A549 (cell line): ENCODE measurements around the gene SLC16A7. TPM values are rescaled to one million over a fixed set of nuclear protein-coding genes. Genes with fewer than 3 reads are reported as not detected.

Experiments used
- ATAC-seq, 2 experiments: fragments of 200-7000 bp in 1 of 2; fragments of >200 bp in 1 of 2; cut with Nextera tagmentation in 1 of 2; cut with Tn5 transposase in 1 of 2; 3 replicates each; pipeline versions ENCODE4 v1.8.0 to v1.9.1; 2018 to 2020; ENCODE audit warnings: mild to moderate bottlenecking in 1 of 2, moderate library complexity in 1 of 2
- CTCF ChIA-PET: fragments of 300-600 bp; sonication (Branson Sonifier 250); formaldehyde crosslinking; extraction: SDS; loops from one replicate; lab custom pipeline; 2021; ENCODE audit warnings: antibody characterized with exemption, inconsistent platforms; lab: Yijun Ruan, JAX
- POLR2A ChIA-PET: fragments of 350-600 bp; formaldehyde crosslinking; extraction: SDS; loops from one replicate; lab custom pipeline; 2021; ENCODE audit warnings: antibody characterized with exemption, inconsistent platforms; lab: Yijun Ruan, JAX
- DNase-seq, 2 experiments: peaks; one replicate each; pipeline versions ENCODE4 v3.0.0 to v3.0.0-alpha.2; 2011 to 2016; ENCODE audit warnings: low read depth in 1 of 2, low spot score in 1 of 2
- FAIRE-seq: peaks from 2 replicates; lab custom pipeline; 2011; peaks lifted over from hg19 to GRCh38; lab: Jason Lieb, UNC
- H3K27ac ChIP-seq, 2 experiments: fragments of >200 bp; sonication (Bioruptor Twin); formaldehyde crosslinking; 3 replicates each; pipeline ENCODE4 v1.5.1; 2016 to 2017
- H3K4me1 ChIP-seq: fragments of >200 bp; sonication (Bioruptor Twin); formaldehyde crosslinking; 3 replicates; pipeline ENCODE4 v1.6.1; 2016
- H3K4me2 ChIP-seq: fragments of >200 bp; sonication (Bioruptor Twin); formaldehyde crosslinking; 3 replicates; pipeline ENCODE4 v1.6.1; 2016
- H3K4me3 ChIP-seq: fragments of >200 bp; sonication (Bioruptor Twin); formaldehyde crosslinking; 3 replicates; pipeline ENCODE4 v1.5.1; 2016
- H3K9me3 ChIP-seq: fragments of >200 bp; sonication (Bioruptor Twin); formaldehyde crosslinking; 3 replicates; pipeline ENCODE4 v1.6.1; 2016
- CEBPB ChIP-seq, 2 experiments: fragments of >200 bp in 1 of 2; sonication (Bioruptor Twin) in 1 of 2; formaldehyde crosslinking in 1 of 2; IDR thresholded peaks; 2 replicates each; pipeline ENCODE4 v1.6.1; 2012 to 2016
- CHD2 ChIP-seq: fragments of 150-350 bp; IDR thresholded peaks from 2 replicates; pipeline ENCODE4 v1.6.1; 2014; ENCODE audit warnings: low read length; ENCODE audit not compliant: partially characterized antibody
- E2F6 ChIP-seq: IDR thresholded peaks from 2 replicates; pipeline ENCODE4 v1.6.1; 2012; ENCODE audit warnings: low read depth, borderline replicate concordance
- ESRRA ChIP-seq: fragments of 150-350 bp; IDR thresholded peaks from 2 replicates; pipeline ENCODE4 v1.6.1; 2014; ENCODE audit warnings: mild to moderate bottlenecking, low read length, borderline replicate concordance
- FOSB ChIP-seq: fragments of 250-450 bp; sonication (Bioruptor Pico); IDR thresholded peaks from 2 replicates; pipeline ENCODE4 v1.5.0; 2020; ENCODE audit warnings: mild to moderate bottlenecking, moderate library complexity
- FOXS1 ChIP-seq: fragments of 250-450 bp; sonication (Bioruptor Pico); IDR thresholded peaks from 2 replicates; pipeline ENCODE4 v1.5.0; 2020; ENCODE audit warnings: mild to moderate bottlenecking, moderate library complexity
- GATA3 ChIP-seq: IDR thresholded peaks from 2 replicates; pipeline ENCODE4 v1.6.1; 2012; ENCODE audit warnings: borderline replicate concordance
- HEYL ChIP-seq: fragments of 250-450 bp; sonication (Bioruptor Pico); IDR thresholded peaks from 2 replicates; pipeline ENCODE4 v1.8.0; 2021; ENCODE audit warnings: mild to moderate bottlenecking, moderate library complexity
- HOXA7 ChIP-seq: fragments of 250-450 bp; sonication (Bioruptor Pico); IDR thresholded peaks from 2 replicates; pipeline ENCODE4 v1.5.0; 2020; ENCODE audit warnings: mild to moderate bottlenecking, moderate library complexity
- JUNB ChIP-seq: fragments of >200 bp; sonication (Bioruptor Twin); formaldehyde crosslinking; IDR thresholded peaks from 2 replicates; pipeline ENCODE4 v1.6.1; 2016
- KDM1A ChIP-seq: fragments of 200-600 bp; sonication (generic); IDR thresholded peaks from 2 replicates; pipeline ENCODE4 v1.6.1; 2016; ENCODE audit warnings: low read depth, mild to moderate bottlenecking
- MAX ChIP-seq: IDR thresholded peaks from 2 replicates; pipeline ENCODE4 v1.6.1; 2012
- MYC ChIP-seq: IDR thresholded peaks from 2 replicates; pipeline ENCODE4 v1.6.1; 2012; ENCODE audit warnings: mild to moderate bottlenecking, inconsistent platforms, low read length, improper control_type of control experiment, borderline replicate concordance
- POLR2AphosphoS2 ChIP-seq: conservative IDR thresholded peaks from 2 replicates; pipeline ENCODE4 v1.6.1; 2012; ENCODE audit warnings: low read length, improper control_type of control experiment, inconsistent platforms
- RAD21 ChIP-seq, 2 experiments: fragments of >200 bp in 1 of 2; sonication (Bioruptor Twin) in 1 of 2; formaldehyde crosslinking in 1 of 2; IDR thresholded peaks in 1 of 2; conservative IDR thresholded peaks in 1 of 2; 2 replicates in 1 of 2; 3 replicates in 1 of 2; pipeline ENCODE4 v1.6.1; 2012 to 2018; ENCODE audit warnings: inconsistent platforms in 1 of 2
- REST ChIP-seq: fragments of 200-600 bp; sonication (generic); IDR thresholded peaks from 2 replicates; pipeline ENCODE4 v1.6.1; 2016; ENCODE audit warnings: antibody characterized with exemption, mild to moderate bottlenecking, moderate library complexity
- RNF2 ChIP-seq: fragments of 200-600 bp; sonication (generic); IDR thresholded peaks from 2 replicates; pipeline ENCODE4 v1.6.1; 2016; ENCODE audit warnings: low read depth, mild to moderate bottlenecking, antibody characterized with exemption, moderate library complexity, borderline replicate concordance
- WGBS: methylation state at CpG from one replicate; pipeline ENCODE4 v1.1.6; 2017; ENCODE audit errors: missing lambda C conversion rate; 5-methylcytosine and 5-hydroxymethylcytosine counted together
- polyA minus RNA-seq: library from RNA; depleted of rRNA, polyadenylated mRNA; stranded (reverse); fragments of >200 nt; gene quantifications from 2 replicates; pipeline ENCODE4 v1.2.3, GENCODE V29; 2011; rRNA and poly(A)+ RNA removed
- polyA plus RNA-seq, 4 experiments: library from polyadenylated mRNA; depleted of rRNA in 3 of 4; stranded (reverse); fragments of >200 nt; fragmentation: RNase III in 1 of 4; extraction: RNeasy Plus Mini Kit Qiagen cat#74134 plus additional on column Dnase treatment in 1 of 4; gene quantifications; 2 replicates in 3 of 4; 3 replicates in 1 of 4; pipeline ENCODE4 v1.2.3, GENCODE V29; 2011 to 2017
- TF ChIP-seq, protein P1 (sequence below): fragments of >200 bp; sonication (Bioruptor Twin); formaldehyde crosslinking; IDR thresholded peaks from 2 replicates; pipeline ENCODE4 v1.6.1; 2016
- TF ChIP-seq, protein P2 (sequence below): fragments of 150-350 bp; IDR thresholded peaks from 2 replicates; pipeline ENCODE4 v1.6.1; 2014; ENCODE audit warnings: low read depth, mild to moderate bottlenecking, low read length
- TF ChIP-seq, protein P3 (sequence below): IDR thresholded peaks from 2 replicates; pipeline ENCODE4 v1.6.1; 2012

SLC16A7 gene
- polyA plus RNA-seq (2011; rRNA removed) (0.23 and 0.54 TPM in 2 replicates), polyA plus RNA-seq (2017; fragmentation: RNase III; extraction: RNeasy Plus Mini Kit Qiagen cat#74134 plus additional on column Dnase treatment) (0.14 to 0.45 TPM (median 0.17 TPM) in 3 replicates), polyA minus RNA-seq (0.68 and 1.5 TPM in 2 replicates)
- polyA plus RNA-seq (2012; cell fraction: cytosol; rRNA removed), result 0.03 and 0.04 TPM in 2 replicates
- polyA plus RNA-seq (2012; cell fraction: nucleus; rRNA removed), result 0.01 TPM in 2 replicates

GRCh38 chr12:59595883-59596540, at the start of gene SLC16A7:
SLC16A7 (plus strand) TSS chr12:59596029; CDS start chr12:59704802, 108,773 bp downstream.
- CTCF ChIA-PET, result no interaction called here
- Histone ChIP-seq H3K4me2 (peak within 1 kb of the TSS; percentile 95), H3K9me3 (no peaks in the 10 kb centered on the region), H3K27ac (peak within 1 kb of the TSS in 1 of 2 experiments; percentile 30; a peak in 2 of 6 replicates), H3K4me1 (peaks cover 9% of the 10 kb centered on the region; the same call in 1 of the 3 replicates), H3K4me3 (peak within 1 kb of the TSS; percentile 60)
- 1% methylated on average over 31 of the region's 61 CpGs for WGBS
- ATAC-seq, result peak; percentile 68 to 80
- FAIRE-seq, result no peak
- TF ChIP-seq E2F6 (peak; percentile 52; the same call in 1 of the 2 replicates), POLR2AphosphoS2 (no peak), MAX (peak; percentile 49)
- peak; percentile 7 to 22 for DNase-seq
- POLR2A ChIA-PET, result no interaction called here

DNA sequence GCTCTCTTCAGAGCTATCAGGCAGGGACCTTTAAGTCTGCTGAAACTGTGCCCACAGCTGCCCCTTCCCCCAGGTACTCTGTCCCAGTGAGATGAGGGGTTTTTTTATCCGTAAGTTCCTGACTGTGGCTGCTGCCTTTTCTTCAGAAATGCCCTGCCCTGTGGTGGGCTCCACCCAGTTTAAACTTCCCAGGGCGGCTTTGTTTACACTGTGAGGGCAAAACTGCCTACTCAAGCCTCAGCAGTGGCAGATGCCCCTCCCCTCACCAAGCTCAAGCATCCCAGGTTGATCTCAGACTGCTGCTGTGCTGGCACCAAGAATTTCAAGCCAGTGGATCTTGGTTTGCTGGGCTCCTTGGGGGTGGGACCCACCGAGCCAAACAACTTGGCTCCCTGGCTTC, 46.9 kb upstream of the SLC16A7 start:
- WGBS, result no CpG with 5 or more reads among the region's 3 CpGs
- CTCF ChIA-PET, result no interaction called here
- no peaks in the 10 kb centered on the region for H3K4me1 ChIP-seq
- POLR2A ChIA-PET, result no interaction called here
- no peak overlapping the region for H3K4me3 ChIP-seq
- TF ChIP-seq REST, result no peak
- no peak for TF ChIP-seq RAD21 (conservative IDR thresholded peaks at IDR 0.05 in 1 of 2, IDR thresholded peaks at IDR 0.05 in 1 of 2)
- TF ChIP-seq MYC, result no peak
- no peak for TF ChIP-seq CEBPB (IDR thresholded peaks at IDR 0.05)
- no peak for TF ChIP-seq HOXA7
- TF ChIP-seq KDM1A, result no peak
- TF ChIP-seq, protein P1, sequence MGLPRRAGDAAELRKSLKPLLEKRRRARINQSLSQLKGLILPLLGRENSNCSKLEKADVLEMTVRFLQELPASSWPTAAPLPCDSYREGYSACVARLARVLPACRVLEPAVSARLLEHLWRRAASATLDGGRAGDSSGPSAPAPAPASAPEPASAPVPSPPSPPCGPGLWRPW, result no peak
- no peak for TF ChIP-seq JUNB
- no peak for TF ChIP-seq GATA3
- TF ChIP-seq RNF2, result no peak
- TF ChIP-seq, protein P2, sequence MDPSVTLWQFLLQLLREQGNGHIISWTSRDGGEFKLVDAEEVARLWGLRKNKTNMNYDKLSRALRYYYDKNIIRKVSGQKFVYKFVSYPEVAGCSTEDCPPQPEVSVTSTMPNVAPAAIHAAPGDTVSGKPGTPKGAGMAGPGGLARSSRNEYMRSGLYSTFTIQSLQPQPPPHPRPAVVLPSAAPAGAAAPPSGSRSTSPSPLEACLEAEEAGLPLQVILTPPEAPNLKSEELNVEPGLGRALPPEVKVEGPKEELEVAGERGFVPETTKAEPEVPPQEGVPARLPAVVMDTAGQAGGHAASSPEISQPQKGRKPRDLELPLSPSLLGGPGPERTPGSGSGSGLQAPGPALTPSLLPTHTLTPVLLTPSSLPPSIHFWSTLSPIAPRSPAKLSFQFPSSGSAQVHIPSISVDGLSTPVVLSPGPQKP, result no peak
- TF ChIP-seq, protein P3, sequence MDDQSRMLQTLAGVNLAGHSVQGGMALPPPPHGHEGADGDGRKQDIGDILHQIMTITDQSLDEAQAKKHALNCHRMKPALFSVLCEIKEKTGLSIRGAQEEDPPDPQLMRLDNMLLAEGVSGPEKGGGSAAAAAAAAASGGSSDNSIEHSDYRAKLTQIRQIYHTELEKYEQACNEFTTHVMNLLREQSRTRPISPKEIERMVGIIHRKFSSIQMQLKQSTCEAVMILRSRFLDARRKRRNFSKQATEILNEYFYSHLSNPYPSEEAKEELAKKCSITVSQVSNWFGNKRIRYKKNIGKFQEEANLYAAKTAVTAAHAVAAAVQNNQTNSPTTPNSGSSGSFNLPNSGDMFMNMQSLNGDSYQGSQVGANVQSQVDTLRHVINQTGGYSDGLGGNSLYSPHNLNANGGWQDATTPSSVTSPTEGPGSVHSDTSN, result no peak
- TF ChIP-seq FOSB, result no peak
- no peak for TF ChIP-seq FOXS1
- TF ChIP-seq CHD2, result no peak
- TF ChIP-seq MAX, result no peak
- no peak for TF ChIP-seq HEYL
- TF ChIP-seq ESRRA, result no peak
- no peak for ATAC-seq
- no peak overlapping the region for H3K4me2 ChIP-seq
- no peak for DNase-seq
- H3K27ac ChIP-seq, result no peak overlapping the region
- FAIRE-seq, result no peak
- H3K9me3 ChIP-seq, result peaks cover 3% of the 10 kb centered on the region; the same call in 1 of the 3 replicates
